Fibroblast of peridontal ligament (primary cell): ENCODE results near the gene BEST4.
"Not testable (repeated sequence)": the region's sequence is repeated elsewhere in the genome, so short reads cannot be mapped to it uniquely, and the experiment has no call there.

Experiments
- DNase-seq: peaks from one replicate; pipeline ENCODE4 v3.0.0-alpha.2; 2010; ENCODE audit errors: extremely low read depth

Gene BEST4

DNA sequence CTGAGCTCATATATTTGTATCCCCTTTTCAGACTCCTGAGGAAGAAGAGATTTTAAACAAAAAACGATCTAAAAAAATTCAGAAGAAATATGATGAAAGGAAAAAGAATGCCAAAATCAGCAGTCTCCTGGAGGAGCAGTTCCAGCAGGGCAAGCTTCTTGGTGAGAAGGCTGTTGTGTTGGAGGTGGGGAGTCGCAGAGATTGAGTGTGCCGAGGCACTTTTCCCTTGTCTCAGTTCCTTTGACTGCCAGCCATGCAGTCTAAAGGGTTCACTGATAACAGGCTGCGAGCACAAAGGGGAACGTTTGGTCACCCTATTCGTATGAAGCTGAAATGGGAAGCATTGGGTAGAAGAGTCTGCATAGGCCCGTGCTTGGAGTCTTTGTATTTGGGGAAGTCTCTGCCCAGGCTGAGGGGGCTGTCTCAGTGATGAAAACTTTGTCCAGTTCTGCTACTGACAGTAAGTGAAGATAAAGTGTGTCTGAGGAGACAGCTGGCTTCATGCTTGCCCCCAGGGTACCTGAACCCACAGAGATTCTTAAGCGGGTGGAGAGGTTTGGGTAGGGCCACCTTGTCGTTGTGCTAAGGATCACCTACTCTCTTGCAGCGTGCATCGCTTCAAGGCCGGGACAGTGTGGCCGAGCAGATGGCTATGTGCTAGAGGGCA lies 9.9 kb downstream of the BEST4 start:
- DNase-seq = no peak

DNA sequence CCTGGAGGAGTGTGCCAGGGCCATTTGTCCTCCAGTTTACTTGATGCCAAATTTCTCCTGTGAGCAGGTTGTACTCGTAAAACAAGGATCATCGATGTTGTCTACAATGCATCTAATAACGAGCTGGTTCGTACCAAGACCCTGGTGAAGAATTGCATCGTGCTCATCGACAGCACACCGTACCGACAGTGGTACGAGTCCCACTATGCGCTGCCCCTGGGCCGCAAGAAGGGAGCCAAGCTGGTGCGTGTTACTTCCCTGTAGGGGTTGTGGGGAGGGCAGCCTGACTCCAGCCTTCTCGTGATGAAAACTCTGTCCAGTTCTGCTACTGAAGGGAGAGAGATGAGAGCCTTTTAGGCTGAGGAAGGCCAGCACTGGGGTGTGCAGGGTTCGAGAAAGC lies 10.4 kb downstream of the BEST4 start:
- DNase-seq = no peak

DNA sequence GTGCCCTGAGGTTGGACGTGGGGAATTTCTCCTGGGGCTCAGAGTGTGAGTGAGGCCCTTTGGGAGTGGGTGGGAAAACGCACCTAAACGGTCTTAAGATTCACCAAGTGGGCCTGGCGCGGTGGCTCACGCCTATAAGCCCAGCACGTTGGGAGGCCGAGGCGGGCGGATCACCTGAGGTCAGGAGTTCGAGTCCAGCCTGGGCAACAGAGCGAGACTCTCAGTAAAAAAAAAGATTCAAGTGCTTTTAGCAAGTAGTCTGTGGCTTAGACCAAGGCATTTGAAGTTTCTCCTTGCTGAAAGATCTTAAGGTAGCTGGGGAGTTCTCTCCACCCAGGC lies 11.3 kb downstream of the BEST4 start:
- DNase-seq = peak; percentile 10

DNA sequence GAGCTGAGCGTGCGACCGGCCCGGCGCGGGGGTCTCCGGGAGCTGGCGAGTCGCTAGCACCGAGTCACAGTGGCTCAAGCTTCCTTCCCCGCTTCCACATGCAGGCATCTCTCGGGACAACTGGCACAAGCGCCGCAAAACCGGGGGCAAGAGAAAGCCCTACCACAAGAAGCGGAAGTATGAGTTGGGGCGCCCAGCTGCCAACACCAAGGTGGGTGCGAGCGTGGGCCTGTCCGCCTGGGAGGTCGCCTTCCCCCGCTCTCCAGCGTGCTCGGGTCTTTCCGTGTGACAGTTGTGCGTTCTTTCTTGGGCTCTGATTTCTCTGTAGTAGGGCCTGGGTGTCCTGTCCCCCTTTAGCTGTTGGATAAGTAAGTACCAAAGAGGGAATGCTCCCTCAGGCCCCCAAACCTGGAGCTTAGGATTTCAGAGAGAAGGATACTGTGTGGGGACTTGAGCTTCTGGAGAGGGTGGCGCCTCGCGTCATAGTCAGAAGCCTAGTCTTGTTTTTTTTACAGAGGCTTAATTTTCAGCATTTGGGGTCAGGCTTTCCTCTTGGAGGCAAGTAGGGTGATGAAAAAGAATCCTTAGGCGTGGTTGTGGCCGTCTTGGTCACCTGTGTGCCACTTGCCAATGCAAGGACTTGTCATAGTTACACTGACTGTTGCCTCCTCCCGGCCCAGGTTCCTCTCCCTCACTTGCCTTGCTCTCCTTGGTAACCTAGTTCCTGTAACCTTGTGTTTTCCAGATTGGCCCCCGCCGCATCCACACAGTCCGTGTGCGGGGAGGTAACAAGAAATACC lies 11.8 kb downstream of the BEST4 start:
- no peak for DNase-seq

DNA sequence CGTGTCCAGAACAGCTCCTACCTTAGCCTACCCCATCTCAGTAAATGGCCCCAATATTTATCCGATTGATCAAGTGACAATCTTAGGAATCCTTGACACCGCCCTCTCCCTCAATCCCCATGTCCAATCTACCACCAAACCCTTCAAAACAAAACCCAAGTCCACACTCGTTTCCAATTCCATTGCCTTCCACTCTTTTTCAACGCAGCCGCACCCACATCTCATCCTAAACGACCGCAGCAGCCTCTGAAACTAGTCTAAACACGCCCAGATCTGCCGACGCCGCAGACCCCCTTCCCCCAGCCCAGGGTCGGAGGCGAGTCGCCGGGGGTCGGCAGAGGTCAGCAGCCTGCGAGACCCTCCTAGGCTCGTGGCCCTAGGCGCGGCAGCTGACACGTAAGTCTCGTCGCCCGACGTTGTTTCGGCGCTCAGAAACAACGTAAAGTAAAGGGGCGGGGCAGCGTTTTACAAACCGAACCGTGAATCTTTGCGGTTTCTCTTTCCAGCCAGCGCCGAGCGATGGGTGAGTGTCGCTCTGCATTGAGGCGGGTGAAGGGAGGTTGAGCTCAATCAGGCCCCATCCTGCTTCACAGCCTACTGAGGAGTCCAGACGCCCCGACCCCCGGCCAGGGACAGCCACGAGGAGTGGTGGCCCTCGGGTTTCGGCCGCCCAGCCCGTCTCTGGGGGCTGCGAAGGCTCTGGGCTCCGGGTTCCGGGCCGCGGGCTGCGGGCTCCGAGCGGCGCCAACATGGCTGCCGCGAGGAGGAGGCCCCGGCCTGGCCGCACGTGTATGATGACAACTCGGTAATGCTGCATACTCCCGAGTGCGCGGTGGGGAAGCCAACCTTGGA lies 12.7 kb downstream of the BEST4 start, which contains the start of gene RPS8:
Gene RPS8, plus strand, starts transcription at position 463 of the 852 bp plus-strand sequence. Its CDS starts 57 bp downstream, at position 520.
- DNase-seq = peak; percentile 94

DNA sequence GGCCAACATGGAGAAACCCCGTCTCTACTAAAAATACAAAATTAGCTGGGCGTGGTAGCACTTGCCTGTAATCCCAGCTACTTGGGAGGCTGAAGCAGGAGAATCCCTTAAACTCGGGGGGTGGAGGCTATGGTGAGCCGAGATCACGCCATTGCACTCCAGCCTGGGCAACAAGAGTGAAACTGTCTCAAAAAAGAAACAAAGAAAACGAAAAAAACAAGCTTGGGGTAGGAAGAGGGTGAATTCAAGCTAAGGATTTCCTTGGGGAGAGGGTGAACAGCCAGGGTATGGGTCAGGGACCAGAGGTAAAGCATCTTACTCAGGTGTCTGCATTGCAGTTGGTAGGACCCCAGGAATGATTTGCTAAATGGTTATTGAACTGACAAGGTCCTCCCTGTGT lies 21.5 kb downstream of the BEST4 start:
- DNase-seq = not testable (repeated sequence)

DNA sequence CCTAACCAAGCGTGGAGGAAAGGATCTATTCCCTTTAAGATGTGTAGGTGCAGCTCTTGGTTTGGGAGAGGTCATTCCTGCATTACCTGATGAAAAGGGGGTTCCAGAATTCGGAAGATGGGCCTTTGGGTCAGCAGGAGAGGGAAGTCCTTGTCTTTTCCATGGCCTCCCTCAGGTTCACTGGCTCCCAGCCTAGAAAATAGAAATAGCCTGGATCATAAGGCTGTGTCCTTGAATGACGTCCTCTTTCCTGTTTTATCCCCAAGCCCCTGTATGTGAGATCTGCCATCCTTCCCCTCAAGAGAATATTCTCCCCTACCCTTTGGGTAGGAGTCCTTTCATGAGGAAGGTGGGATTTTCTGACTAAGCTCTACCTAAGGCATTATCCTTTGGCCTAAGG lies 27.1 kb downstream of the BEST4 start:
- no peak for DNase-seq

DNA sequence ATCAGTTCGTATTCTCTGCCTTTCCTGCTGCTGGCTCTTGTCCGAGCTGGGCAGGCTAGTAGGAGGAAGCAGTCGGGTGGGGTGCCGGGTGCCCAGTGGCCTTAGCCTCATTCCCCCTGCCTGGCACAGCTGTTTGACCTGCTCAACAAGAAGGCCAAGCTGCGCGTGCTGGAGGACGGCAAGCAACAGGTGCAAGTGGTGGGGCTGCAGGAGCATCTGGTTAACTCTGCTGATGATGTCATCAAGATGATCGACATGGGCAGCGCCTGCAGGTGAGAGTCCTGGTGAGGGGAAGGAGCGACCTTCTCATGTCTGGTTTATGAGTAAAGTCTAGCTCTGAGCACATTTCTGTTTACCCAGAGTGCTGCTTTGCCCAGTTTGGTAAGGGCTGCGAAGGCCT lies 28.9 kb downstream of the BEST4 start:
- DNase-seq = no peak

DNA sequence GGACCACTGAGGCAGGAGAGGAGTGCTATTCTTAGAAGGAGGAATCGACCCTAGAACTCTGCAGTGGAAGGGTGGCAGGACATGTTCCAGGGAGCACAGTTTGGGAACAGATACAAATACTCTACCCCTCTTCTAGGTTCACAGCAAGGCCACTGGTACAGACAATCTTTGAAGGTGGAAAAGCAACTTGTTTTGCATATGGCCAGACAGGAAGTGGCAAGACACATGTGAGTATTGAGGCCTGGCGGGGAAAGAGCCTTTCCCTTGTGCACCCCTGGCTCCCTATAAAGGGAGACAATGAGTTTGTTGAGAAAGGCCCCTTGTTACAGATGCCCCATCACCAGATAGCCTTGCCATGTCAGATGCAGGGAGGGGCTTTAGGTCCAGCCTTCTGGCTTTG lies 30.6 kb downstream of the BEST4 start:
- no peak for DNase-seq

DNA sequence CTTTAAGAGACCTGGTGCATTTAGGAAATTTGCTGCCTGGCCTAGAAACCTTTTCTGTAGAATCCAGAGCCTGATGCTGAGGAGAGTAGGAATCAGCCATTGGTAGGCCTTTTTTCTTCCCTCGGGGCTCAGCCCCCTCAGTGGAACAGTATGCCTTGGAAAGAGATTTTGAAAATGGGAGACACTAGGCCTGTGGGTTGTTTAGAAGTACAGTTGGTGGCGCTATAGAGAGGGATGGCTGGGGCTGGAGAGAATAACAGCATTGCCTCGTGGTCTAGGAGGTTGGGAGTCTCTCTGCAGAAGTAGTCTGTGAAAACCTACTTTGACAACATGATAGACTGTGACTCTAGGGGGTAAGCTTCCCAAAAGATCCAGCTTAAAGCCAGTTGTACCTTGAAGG lies 40.1 kb downstream of the BEST4 start:
- DNase-seq = no peak

DNA sequence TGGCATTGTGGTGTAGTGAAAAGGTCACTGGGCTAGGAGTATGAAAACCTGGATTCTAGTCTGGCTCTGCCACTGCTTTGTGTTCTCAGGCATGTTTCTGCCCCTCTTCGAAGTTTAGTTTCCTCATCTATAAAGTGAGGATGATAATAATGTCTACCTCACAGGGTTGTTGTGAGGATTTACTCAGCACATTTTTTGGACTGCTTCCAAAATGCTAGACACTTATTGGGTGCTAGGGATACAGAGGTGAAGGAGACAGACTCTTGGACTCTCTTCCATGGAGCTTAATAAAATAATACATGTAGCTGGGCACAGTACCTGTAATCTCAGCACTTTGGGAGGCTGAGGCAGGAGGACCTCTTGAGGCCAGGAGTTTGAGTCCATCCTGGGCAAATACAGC lies 44.8 kb downstream of the BEST4 start:
- no peak for DNase-seq

DNA sequence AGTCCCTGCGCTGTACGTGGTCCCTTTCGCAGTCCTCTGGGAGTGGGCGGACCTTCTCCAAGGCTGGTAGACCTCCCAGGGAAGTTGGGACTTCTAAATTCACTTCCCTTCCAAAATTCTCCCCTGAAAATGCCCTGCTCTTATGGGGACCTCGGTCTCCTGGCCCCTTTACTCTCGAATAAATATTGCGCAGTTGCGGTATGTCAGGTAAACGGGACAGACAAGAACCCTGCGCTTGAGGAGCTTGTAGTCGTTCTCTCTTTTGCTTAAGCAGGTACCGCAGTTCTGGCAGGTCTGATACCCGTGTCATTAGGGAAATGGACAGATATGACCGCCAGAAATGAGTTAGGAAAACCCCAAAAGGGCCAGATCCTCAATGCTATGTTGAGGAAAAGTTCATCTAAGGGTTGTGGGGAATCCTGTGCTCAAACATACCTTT lies 47.8 kb downstream of the BEST4 start:
- no peak for DNase-seq

DNA sequence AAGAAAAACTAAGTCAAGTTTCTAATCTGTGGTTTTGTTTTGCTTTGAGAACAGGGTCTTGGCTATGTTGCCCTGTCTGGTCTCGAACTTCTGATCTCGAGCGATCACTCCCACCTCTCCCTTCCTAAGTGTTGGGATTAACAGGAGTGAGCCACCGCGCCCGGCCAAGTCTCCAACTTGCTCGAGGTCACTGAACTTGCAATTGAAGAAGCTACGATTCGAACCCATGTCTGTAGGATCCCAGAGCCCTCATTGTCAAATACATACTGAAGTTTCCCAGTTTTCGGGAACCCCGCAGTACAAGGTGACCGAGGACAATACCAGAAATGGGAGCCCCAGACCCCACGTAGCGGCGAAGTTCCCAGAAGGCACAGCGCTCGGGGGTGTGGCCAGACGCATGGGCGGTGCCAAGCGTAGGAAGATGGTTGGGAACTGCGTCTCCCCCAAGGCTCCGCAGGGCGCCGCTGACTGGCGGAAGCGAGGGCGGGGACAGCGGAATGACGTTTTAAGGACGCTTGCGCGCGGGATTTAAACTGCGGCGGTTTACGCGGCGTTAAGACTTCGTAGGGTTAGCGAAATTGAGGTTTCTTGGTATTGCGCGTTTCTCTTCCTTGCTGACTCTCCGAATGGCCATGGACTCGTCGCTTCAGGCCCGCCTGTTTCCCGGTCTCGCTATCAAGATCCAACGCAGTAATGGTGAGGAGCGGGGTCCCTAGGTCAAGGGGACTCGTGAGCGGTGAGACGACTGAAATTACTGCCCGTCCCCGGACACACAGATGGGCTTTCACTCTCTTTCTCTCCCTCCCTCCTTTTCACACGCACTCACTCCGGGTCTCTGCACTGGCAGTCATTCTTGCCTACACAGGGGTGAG lies 48.4 kb downstream of the BEST4 start, which contains the start of gene KIF2C:
Gene KIF2C, plus strand, starts transcription at position 531 of the 872 bp plus-strand sequence. Its CDS starts 96 bp downstream, at position 627.
- DNase-seq = peak; percentile 96

DNA sequence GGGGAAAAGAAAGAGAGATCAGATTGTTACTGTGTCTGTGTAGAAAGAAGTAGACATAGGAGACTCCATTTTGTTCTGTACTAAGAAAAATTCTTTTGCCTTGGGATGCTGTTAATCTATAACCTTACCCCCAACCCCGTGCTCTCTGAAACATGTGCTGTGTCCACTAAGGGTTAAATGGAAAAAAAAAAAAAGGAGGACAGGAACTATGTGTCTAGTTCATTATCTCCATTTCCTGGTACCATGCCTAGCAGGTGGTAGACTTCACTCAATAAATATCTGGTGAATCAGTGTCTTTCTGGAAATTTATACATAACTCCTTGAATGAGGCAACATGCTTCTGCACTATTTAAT lies 49.0 kb downstream of the BEST4 start:
- DNase-seq = not testable (repeated sequence)

DNA sequence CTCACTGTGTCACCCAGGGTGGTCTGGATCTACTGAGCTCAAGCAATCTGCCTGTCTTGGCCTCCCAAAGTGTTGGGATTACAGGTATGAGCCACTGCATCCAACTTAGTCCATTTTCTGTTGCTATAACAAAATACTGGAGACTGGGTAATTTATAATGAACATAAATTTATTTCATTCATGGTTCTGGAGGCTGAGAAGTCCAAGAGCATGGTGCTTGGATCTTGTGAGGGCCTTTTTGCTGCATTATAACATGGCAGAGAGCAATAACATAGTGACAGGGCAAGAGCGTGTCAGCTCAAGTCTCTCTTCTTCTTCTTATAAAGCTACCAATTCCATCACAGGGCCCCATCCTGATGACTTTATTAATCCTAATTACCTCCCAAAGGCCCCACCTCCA lies 52.0 kb downstream of the BEST4 start:
- DNase-seq = no peak

DNA sequence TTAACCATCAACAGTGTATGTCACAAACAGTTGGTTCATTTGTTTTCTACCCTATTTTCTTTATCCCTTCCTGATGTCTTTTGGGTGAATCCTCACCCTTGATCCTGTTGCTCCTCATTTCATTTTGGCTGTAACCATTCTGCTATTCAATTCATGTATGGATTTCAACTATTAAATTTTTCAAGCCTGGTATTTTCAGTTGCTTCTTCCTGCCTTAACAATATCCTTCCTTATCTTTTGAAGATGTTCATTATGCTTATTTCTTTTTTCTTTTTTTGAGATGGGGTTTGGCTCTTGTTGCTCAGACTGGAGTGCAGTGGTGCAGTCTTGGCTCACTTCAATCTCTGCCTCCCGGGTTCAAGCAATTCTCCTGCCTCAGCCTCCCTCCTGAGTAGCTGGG lies 54.2 kb downstream of the BEST4 start:
- no peak for DNase-seq
